Activated B cell treated with CpG ODN at 0.5 μM for 24 hours (primary cell): ENCODE measurements around the gene KCNA3. TPM values are rescaled to one million over a fixed set of nuclear protein-coding genes. Genes with fewer than 3 reads are reported as not detected.

Source experiments
- ATAC-seq: fragments of 200-7000 bp; cut with Tn5 transposase; one replicate; pipeline ENCODE4 v1.10.0; 2021; ENCODE audit warnings: low read depth, mild to moderate bottlenecking, moderate library complexity
- CTCF ChIA-PET: fragments of 350-600 bp; sonication (Branson Sonifier 250); formaldehyde crosslinking; loops from one replicate; lab custom pipeline; 2021; ENCODE audit warnings: antibody characterized with exemption; lab: Charles Lee
- POLR2A ChIA-PET: fragments of 350-600 bp; sonication (Branson Sonifier 250); formaldehyde crosslinking; loops from one replicate; lab custom pipeline; 2021; ENCODE audit warnings: antibody characterized with exemption; lab: Charles Lee
- DNase-seq: peaks from one replicate; pipeline ENCODE4 v3.0.0; 2022
- H3K27ac Mint-ChIP-seq: one replicate; pipeline ENCODE4 v1.8.0; 2020; ENCODE audit warnings: mixed read lengths
- H3K27me3 Mint-ChIP-seq: one replicate; pipeline ENCODE4 v1.8.0; 2021; ENCODE audit warnings: mixed read lengths
- H3K36me3 Mint-ChIP-seq: one replicate; pipeline ENCODE4 v1.8.0; 2021; ENCODE audit warnings: low read depth, mixed read lengths
- H3K4me1 Mint-ChIP-seq: one replicate; pipeline ENCODE4 v1.8.0; 2021; ENCODE audit warnings: mixed read lengths
- H3K4me3 Mint-ChIP-seq: one replicate; pipeline ENCODE4 v1.8.0; 2020; ENCODE audit warnings: mild to moderate bottlenecking, mixed read lengths
- H3K9me3 Mint-ChIP-seq: one replicate; pipeline ENCODE4 v1.8.0; 2020; ENCODE audit warnings: mixed read lengths
- CTCF ChIP-seq: fragments of 200-600 bp; IDR thresholded peaks from one replicate; pipeline ENCODE4 v1.8.0; 2022; ENCODE audit warnings: antibody characterized with exemption, mild to moderate bottlenecking
- intact Hi-C: fragments of 100-400 bp; cut with micrococcal nuclease; formaldehyde crosslinking; loops from one replicate; pipeline ENCODE4 v1.15.1; 2024
- total RNA-seq: library from RNA; stranded (reverse); gene quantifications from 2 replicates; pipeline ENCODE4 v1.2.3, GENCODE V29; 2022

Gene KCNA3
- total RNA-seq, 1 donor from 2014 or later = 20.0 TPM

GRCh38 chr1:110657351-110657750, 17.4 kb downstream of the KCNA3 start:
- Mint-ChIP-seq H3K9me3 (peaks cover 2% of the 10 kb centered on the region), H3K36me3 (peaks cover 35% of the 10 kb centered on the region), H3K27me3 (no peaks in the 10 kb centered on the region), H3K27ac (no peak overlapping the region), H3K4me3 (no peak overlapping the region), H3K4me1 (no peaks in the 10 kb centered on the region)
- TF ChIP-seq CTCF = no peak
- intact Hi-C loops = no loop called here
- ChIA-PET CTCF (interaction anchor here (1.4 kb wide), 1 partner anchor 108 kb away, joined by 4 read pairs; no protein-coding TSS in a partner anchor), POLR2A (no interaction called here)
- DNase-seq (no peak), ATAC-seq (no peak)

- intact Hi-C loops = no loop called here
- Mint-ChIP-seq H3K4me3 (no peak overlapping the region), H3K27ac (no peak overlapping the region), H3K9me3 (no peaks in the 10 kb centered on the region), H3K27me3 (no peaks in the 10 kb centered on the region), H3K36me3 (peaks cover 4% of the 10 kb centered on the region), H3K4me1 (no peaks in the 10 kb centered on the region)
- POLR2A ChIA-PET = no interaction called here
- no peak for TF ChIP-seq CTCF
- ATAC-seq = no peak
- no peak for DNase-seq
- CTCF ChIA-PET = interaction anchor here (1.1 kb wide), 1 partner anchor 13 kb away, joined by 3 read pairs; no protein-coding TSS in a partner anchor
Measured at GRCh38 chr1:110650609-110651008, 24.1 kb downstream of the KCNA3 start.

- Mint-ChIP-seq H3K36me3 (no peaks in the 10 kb centered on the region), H3K27me3 (no peaks in the 10 kb centered on the region), H3K9me3 (no peaks in the 10 kb centered on the region), H3K27ac (no peak overlapping the region), H3K4me1 (peaks cover 6% of the 10 kb centered on the region), H3K4me3 (no peak overlapping the region)
- ATAC-seq (no peak), DNase-seq (no peak)
- TF ChIP-seq CTCF = no peak
- intact Hi-C loops = no loop called here
- POLR2A ChIA-PET = no interaction called here
- CTCF ChIA-PET = interaction anchor here (1.7 kb wide), 1 partner anchor 29 kb away, joined by 6 read pairs; no protein-coding TSS in a partner anchor
Measured at GRCh38 chr1:110648417-110648816, 26.3 kb downstream of the KCNA3 start.

GRCh38 chr1:110647254-110647891, 27.4 kb downstream of the KCNA3 start:
- TF ChIP-seq CTCF = no peak
- no peak for ATAC-seq
- no peaks in the 10 kb centered on the region for H3K9me3 Mint-ChIP-seq
- no peaks in the 10 kb centered on the region for H3K36me3 Mint-ChIP-seq
- H3K4me1 Mint-ChIP-seq = peaks cover 6% of the 10 kb centered on the region
- intact Hi-C loops = no loop called here
- H3K27me3 Mint-ChIP-seq = no peaks in the 10 kb centered on the region
- ChIA-PET POLR2A (no interaction called here), CTCF (no interaction called here)
- H3K4me3 Mint-ChIP-seq = no peak overlapping the region
- no peak overlapping the region for H3K27ac Mint-ChIP-seq
- DNase-seq = no peak

GRCh38 chr1:110645821-110646735, 28.7 kb downstream of the KCNA3 start:
- POLR2A ChIA-PET = interaction anchor here (1.5 kb wide), 1 partner anchor 10 kb away, joined by 3 read pairs; no protein-coding TSS in a partner anchor
- CTCF ChIA-PET = interaction anchor here (1.1 to 2.3 kb wide), 2 partner anchors 119 to 135 kb away, joined by 3 to 10 read pairs; no protein-coding TSS in a partner anchor
- no peak for TF ChIP-seq CTCF
- H3K9me3 Mint-ChIP-seq = peaks cover 3% of the 10 kb centered on the region
- H3K4me1 Mint-ChIP-seq = peaks cover 15% of the 10 kb centered on the region
- H3K36me3 Mint-ChIP-seq = no peaks in the 10 kb centered on the region
- H3K4me3 Mint-ChIP-seq = no peak overlapping the region
- no peak for DNase-seq
- no peak overlapping the region for H3K27ac Mint-ChIP-seq
- no peaks in the 10 kb centered on the region for H3K27me3 Mint-ChIP-seq
- intact Hi-C loops = loop anchor here (2.0 kb wide), 1 partner anchor 15 kb away; no protein-coding TSS in a partner anchor
- no peak for ATAC-seq
